HL-60/S4 treated with retinoic acid at 250 ng/mL for 4 days and 3 days (cell line): ENCODE data around the gene SCO1.
"Not testable (repeated sequence)": the region's sequence is repeated elsewhere in the genome, so short reads cannot be mapped to it uniquely, and the experiment has no call there.

Experiments used
- in situ Hi-C: fragments of 300-500 bp; cut with MboI; formaldehyde crosslinking; loops from 2 replicates; pipeline ENCODE4 v1.7.0; 2022; ENCODE audit warnings: low sequenced_read_pairs

The SCO1 gene

GRCh38 chr17:10726196-10726595 lies 28.9 kb upstream of the SCO1 start:
- in situ Hi-C loops: no loop called here

- in situ Hi-C loops: no loop called here
Measured at GRCh38 chr17:10725262-10725661, 27.9 kb upstream of the SCO1 start.

GRCh38 chr17:10724546-10725195 lies 27.3 kb upstream of the SCO1 start:
- in situ Hi-C loops: no loop called here

- in situ Hi-C loops: no loop called here
Measured at GRCh38 chr17:10718547-10718946, 21.2 kb upstream of the SCO1 start.

GRCh38 chr17:10716218-10716617 lies 18.9 kb upstream of the SCO1 start:
- in situ Hi-C loops: no loop called here

GRCh38 chr17:10713318-10713717 lies 16.0 kb upstream of the SCO1 start:
- in situ Hi-C loops: no loop called here

GRCh38 chr17:10705727-10706126 lies 8.4 kb upstream of the SCO1 start:
- in situ Hi-C loops: no loop called here

- in situ Hi-C loops: no loop called here
Measured at GRCh38 chr17:10702574-10702973, 5.2 kb upstream of the SCO1 start.

GRCh38 chr17:10699856-10700255 lies 2.5 kb upstream of the SCO1 start:
- in situ Hi-C loops: no loop called here

- in situ Hi-C loops: no loop called here
Measured at GRCh38 chr17:10698096-10698818, 924 bp upstream of the SCO1 start.

- in situ Hi-C loops: not testable (repeated sequence)
Measured at GRCh38 chr17:10695875-10696407, 1.4 kb downstream of the SCO1 start.

GRCh38 chr17:10687499-10687898 lies 9.8 kb downstream of the SCO1 start:
- in situ Hi-C loops: no loop called here

- in situ Hi-C loops: no loop called here
Measured at GRCh38 chr17:10683853-10684252, 13.5 kb downstream of the SCO1 start.

GRCh38 chr17:10681866-10682446 lies 15.4 kb downstream of the SCO1 start:
- in situ Hi-C loops: no loop called here

- in situ Hi-C loops: no loop called here
Measured at GRCh38 chr17:10674704-10675103, 22.6 kb downstream of the SCO1 start.

GRCh38 chr17:10673312-10673711 lies 24.0 kb downstream of the SCO1 start:
- in situ Hi-C loops: no loop called here

GRCh38 chr17:10668775-10669174 lies 28.6 kb downstream of the SCO1 start:
- in situ Hi-C loops: no loop called here

GRCh38 chr17:10666906-10667305 lies 30.4 kb downstream of the SCO1 start:
- in situ Hi-C loops: no loop called here

- in situ Hi-C loops: no loop called here
Measured at GRCh38 chr17:10664571-10664970, 32.8 kb downstream of the SCO1 start.

GRCh38 chr17:10663231-10663630 lies 34.1 kb downstream of the SCO1 start:
- in situ Hi-C loops: no loop called here

- in situ Hi-C loops: no loop called here
Measured at GRCh38 chr17:10661437-10661836, 35.9 kb downstream of the SCO1 start.

- in situ Hi-C loops: no loop called here
Measured at GRCh38 chr17:10657879-10658278, 39.5 kb downstream of the SCO1 start.
